Fibroblast of the aortic adventitia (primary cell): Measurements from ENCODE around the gene NUP210L. TPM values are rescaled to one million over a fixed set of nuclear protein-coding genes. Genes with fewer than 3 reads are reported as not detected.

Source experiments
- DNase-seq: peaks from one replicate; pipeline ENCODE4 v3.0.0-alpha.2; 2010; ENCODE audit warnings: low read depth
- H3K4me3 ChIP-seq: 2 replicates; pipeline ENCODE4 v1.5.1; 2011; ENCODE audit warnings: low read depth, mild to moderate bottlenecking, control low read depth, low read length, moderate library complexity
- CTCF ChIP-seq: IDR thresholded peaks from 2 replicates; pipeline ENCODE4 v1.5.1; 2011; ENCODE audit warnings: mild to moderate bottlenecking, low read length, control low read depth, inconsistent platforms; ENCODE audit not compliant: insufficient read depth
- total RNA-seq: library from RNA; depleted of rRNA; stranded (reverse); fragments of >200 nt; gene quantifications from 2 replicates; pipeline ENCODE4 v1.2.3, GENCODE V29; 2012; ENCODE audit warnings: low replicate concordance

Gene NUP210L
- total RNA-seq, 1 donor = 0.09 TPM

GRCh38 chr1:153967107-153967999, 187.5 kb downstream of the NUP210L start, which contains the start of gene CREB3L4:
Gene CREB3L4, plus strand, starts transcription at chr1:153967902. Its CDS starts 624 bp downstream, at chr1:153968526.
- peak within 1 kb of the TSS; percentile 77 for H3K4me3 ChIP-seq
- TF ChIP-seq CTCF = peak; percentile 53
- peak; percentile 99 for DNase-seq

- peak overlapping the region; percentile 92 for H3K4me3 ChIP-seq
- TF ChIP-seq CTCF = no peak
- peak; percentile 25 for DNase-seq
Observed at GRCh38 chr1:153963850-153964331, 191.0 kb downstream of the NUP210L start.

GRCh38 chr1:153963030-153963849, 191.6 kb downstream of the NUP210L start, which contains the start of gene SLC39A1:
Gene SLC39A1, minus strand, starts transcription at chr1:153963537. Its CDS starts 822 bp downstream, at chr1:153962715.
- DNase-seq = peak; percentile 95
- no peak for TF ChIP-seq CTCF
- H3K4me3 ChIP-seq = peak within 1 kb of the TSS; percentile 92

- peak; percentile 43 for DNase-seq
- TF ChIP-seq CTCF = no peak
Observed at GRCh38 chr1:153962088-153963029, 192.5 kb downstream of the NUP210L start.

GRCh38 chr1:153961421-153961820, 193.5 kb downstream of the NUP210L start:
- DNase-seq = no peak
- peak overlapping the region; percentile 92 for H3K4me3 ChIP-seq
- no peak for TF ChIP-seq CTCF

More at GRCh38 chr1:153962088-153963029, 192.5 kb downstream of the NUP210L start:
- peak overlapping the region; percentile 92 for H3K4me3 ChIP-seq
